ENCODE measurements around the gene BICRAL.

BICRAL gene

DNA sequence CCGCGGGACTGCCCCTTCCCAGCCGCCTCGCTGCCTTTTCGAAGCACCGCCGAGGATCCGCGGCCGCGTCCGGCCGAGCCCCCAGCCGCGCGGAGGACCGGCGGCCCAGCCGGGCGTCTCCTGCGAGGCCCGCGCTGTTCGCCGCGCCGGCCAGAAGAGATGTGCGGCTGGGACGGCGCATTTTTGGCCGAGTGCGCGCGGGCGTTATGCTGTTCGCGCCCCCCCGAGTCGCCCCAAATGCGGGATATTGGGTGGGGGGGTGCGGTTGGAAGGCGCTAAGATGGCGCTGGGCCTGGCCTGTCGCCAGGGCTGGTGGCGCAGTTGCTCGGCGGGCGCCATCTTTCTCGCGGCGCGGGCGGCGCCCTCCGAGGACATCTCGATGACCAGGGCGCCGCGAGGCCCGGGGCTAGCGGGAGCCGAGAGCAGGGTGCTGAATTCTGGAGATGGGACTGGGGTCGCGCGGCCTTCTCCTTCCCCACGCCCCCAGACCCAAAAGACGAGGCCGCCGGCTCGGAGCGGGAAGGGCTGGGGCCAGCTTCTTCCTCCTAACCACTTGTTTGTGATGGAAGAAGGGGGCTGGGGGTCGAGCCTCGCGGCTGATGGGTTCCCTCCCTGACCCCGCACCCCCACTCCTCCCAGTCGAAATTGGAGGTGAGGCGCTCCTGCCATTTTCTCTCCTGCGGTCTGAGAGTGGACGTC is 1.5 kb downstream of the BICRAL start:
- peaks cover 34% of the 10 kb centered on the region for H3K4me1 ChIP-seq (ENCODE audit: insufficient read depth, low read length)
- under 1% methylated on average over 70 of the region's 79 CpGs for WGBS
- H3K27me3 ChIP-seq (ENCODE audit: insufficient read depth, low read length), result no peaks in the 10 kb centered on the region
- H3K9ac ChIP-seq (ENCODE audit: low read depth, low read length), result peak overlapping the region; percentile 100
- H3K27ac ChIP-seq (ENCODE audit: low read depth, low read length), result peak overlapping the region; percentile 100
- H3K9me3 ChIP-seq (ENCODE audit: insufficient read depth, low read depth, low read length), result no peaks in the 10 kb centered on the region
- H3K36me3 ChIP-seq (ENCODE audit: insufficient read depth, low read length), result no peaks in the 10 kb centered on the region
- H3K4me3 ChIP-seq (ENCODE audit: low read length), result peak overlapping the region; percentile 80

DNA sequence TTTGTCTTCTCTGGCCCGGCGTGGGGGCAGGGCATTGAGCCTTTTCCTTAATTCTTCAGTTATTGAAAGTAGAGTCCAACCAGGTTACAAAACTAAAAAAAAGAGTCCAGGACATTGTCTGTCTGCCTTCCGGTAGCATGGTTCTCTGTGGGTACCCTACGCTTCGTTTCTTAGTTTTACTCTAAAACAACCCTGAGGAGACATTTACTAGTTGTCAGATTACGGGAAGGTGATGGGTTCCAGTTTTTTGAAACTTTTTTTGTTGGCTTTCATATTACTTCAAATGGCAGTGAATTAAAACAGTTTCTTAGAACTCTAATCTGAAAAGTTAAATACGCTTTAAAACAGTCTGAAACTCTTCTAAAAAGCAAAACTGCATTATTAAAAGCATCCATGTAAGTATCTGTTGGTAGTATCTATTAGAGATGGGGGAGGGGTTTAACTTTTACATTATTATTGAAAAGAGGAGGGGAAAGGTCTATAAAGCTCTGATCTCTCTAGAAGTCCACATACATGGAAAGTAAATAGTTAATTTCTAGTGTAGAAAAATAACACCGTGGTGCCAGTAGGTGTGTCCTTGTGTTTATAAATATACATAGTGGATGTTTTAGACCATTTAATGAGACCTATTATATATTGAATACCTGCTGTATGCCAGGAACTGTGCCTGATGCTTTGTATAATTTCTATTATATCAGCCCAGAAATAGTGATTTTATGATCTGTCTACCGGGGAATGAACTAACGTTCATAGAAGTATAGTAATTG is 2.2 kb downstream of the BICRAL start:
- Histone ChIP-seq H3K27ac (ENCODE audit: low read depth, low read length) (peak overlapping the region; percentile 100), H3K4me1 (ENCODE audit: insufficient read depth, low read length) (peaks cover 41% of the 10 kb centered on the region), H3K36me3 (ENCODE audit: insufficient read depth, low read length) (no peaks in the 10 kb centered on the region), H3K9ac (ENCODE audit: low read depth, low read length) (peak overlapping the region; percentile 100), H3K27me3 (ENCODE audit: insufficient read depth, low read length) (no peaks in the 10 kb centered on the region), H3K4me3 (ENCODE audit: low read length) (peak overlapping the region; percentile 80), H3K9me3 (ENCODE audit: insufficient read depth, low read depth, low read length) (no peaks in the 10 kb centered on the region)
- 25% methylated on average over 7 of the region's 10 CpGs for WGBS

- peak overlapping the region; percentile 80 for H3K4me3 ChIP-seq (ENCODE audit: low read length)
- peak overlapping the region; percentile 100 for H3K9ac ChIP-seq (ENCODE audit: low read depth, low read length)
- no peaks in the 10 kb centered on the region for H3K27me3 ChIP-seq (ENCODE audit: insufficient read depth, low read length)
- H3K9me3 ChIP-seq (ENCODE audit: insufficient read depth, low read depth, low read length), result no peaks in the 10 kb centered on the region
- WGBS, result 86% methylated on average over 10 of the region's 12 CpGs
- no peaks in the 10 kb centered on the region for H3K36me3 ChIP-seq (ENCODE audit: insufficient read depth, low read length)
- H3K4me1 ChIP-seq (ENCODE audit: insufficient read depth, low read length), result peaks cover 50% of the 10 kb centered on the region
- no peak overlapping the region for H3K27ac ChIP-seq (ENCODE audit: low read depth, low read length)
Observed at GRCh38 chr6:42784717-42785498, 3.1 kb downstream of the BICRAL start.

DNA sequence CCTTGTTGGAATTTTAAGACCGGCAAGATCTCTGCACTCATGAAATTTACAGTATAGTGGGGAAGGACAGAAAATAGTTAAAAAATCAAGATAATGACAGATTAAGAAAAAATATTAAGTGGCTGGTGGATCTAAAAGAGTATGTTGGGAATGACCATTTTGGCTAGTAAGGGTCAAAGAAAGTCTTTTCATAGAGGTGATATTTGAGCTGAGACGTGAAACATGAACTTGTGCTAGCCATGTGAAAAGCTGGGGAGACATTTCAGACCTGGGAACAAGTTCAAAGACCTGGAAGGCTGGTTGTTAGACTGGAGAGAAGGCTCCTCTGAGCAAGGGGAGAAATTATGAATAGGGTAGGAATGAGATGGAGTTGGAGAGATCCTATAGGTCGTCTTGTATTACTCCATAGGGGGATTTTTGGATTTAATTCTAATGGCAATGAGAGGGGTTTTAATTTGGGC is 4.7 kb downstream of the BICRAL start:
- no peak overlapping the region for H3K9ac ChIP-seq (ENCODE audit: low read depth, low read length)
- no peaks in the 10 kb centered on the region for H3K9me3 ChIP-seq (ENCODE audit: insufficient read depth, low read depth, low read length)
- 94% methylated on average over 3 of the region's 3 CpGs for WGBS
- no peaks in the 10 kb centered on the region for H3K27me3 ChIP-seq (ENCODE audit: insufficient read depth, low read length)
- H3K27ac ChIP-seq (ENCODE audit: low read depth, low read length), result no peak overlapping the region
- H3K36me3 ChIP-seq (ENCODE audit: insufficient read depth, low read length), result no peaks in the 10 kb centered on the region
- no peak overlapping the region for H3K4me3 ChIP-seq (ENCODE audit: low read length)
- peaks cover 49% of the 10 kb centered on the region for H3K4me1 ChIP-seq (ENCODE audit: insufficient read depth, low read length)

DNA sequence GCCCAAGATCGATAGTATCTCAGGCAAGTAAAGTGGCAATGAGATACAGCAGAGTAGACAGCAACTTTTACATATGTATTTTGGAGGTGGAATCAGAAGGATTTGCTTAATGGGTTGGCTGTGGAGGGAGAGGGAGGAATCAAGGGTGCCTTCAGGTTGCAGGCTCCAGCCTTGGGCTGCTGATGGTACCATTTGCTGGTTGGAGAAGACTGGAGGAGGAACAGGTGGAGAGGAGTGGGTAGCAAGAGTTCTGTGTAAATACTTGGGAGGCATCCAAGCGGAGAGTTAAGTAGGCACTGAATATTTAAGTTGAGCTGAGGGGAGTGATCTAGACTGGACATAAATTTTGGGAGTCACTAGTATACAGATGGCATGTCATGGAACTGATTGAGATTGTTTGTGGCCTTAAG is 5.2 kb downstream of the BICRAL start:
- no peaks in the 10 kb centered on the region for H3K27me3 ChIP-seq (ENCODE audit: insufficient read depth, low read length)
- no peak overlapping the region for H3K9ac ChIP-seq (ENCODE audit: low read depth, low read length)
- no peak overlapping the region for H3K4me3 ChIP-seq (ENCODE audit: low read length)
- H3K9me3 ChIP-seq (ENCODE audit: insufficient read depth, low read depth, low read length), result no peaks in the 10 kb centered on the region
- H3K27ac ChIP-seq (ENCODE audit: low read depth, low read length), result no peak overlapping the region
- WGBS, result 95% methylated on average over 2 of the region's 2 CpGs
- H3K36me3 ChIP-seq (ENCODE audit: insufficient read depth, low read length), result no peaks in the 10 kb centered on the region
- H3K4me1 ChIP-seq (ENCODE audit: insufficient read depth, low read length), result peaks cover 49% of the 10 kb centered on the region

DNA sequence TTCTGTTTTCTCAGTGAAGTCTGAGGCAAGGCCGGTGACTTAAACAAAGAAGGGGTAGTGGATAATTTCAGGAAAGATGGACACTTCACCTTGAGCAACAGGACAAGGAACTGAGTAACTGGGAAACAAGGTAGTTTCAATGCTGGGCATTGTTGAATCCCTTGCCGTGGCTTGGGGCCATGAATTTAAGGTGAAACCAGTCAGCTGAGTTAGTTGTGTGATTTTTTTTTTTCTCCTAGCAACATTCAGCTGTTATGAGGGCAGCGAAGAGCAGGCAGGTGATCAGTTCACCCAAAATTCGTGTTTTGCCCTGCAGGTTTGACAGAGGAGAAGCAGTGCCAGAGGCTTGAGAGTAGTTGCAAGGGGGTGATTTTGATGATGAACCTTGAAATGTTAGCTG is 6.8 kb downstream of the BICRAL start:
- Histone ChIP-seq H3K4me3 (ENCODE audit: low read length) (no peak overlapping the region), H3K27ac (ENCODE audit: low read depth, low read length) (peak overlapping the region; percentile 37; the same call in 1 of the 2 replicates), H3K4me1 (ENCODE audit: insufficient read depth, low read length) (peaks cover 49% of the 10 kb centered on the region), H3K36me3 (ENCODE audit: insufficient read depth, low read length) (no peaks in the 10 kb centered on the region), H3K9me3 (ENCODE audit: insufficient read depth, low read depth, low read length) (no peaks in the 10 kb centered on the region), H3K9ac (ENCODE audit: low read depth, low read length) (no peak overlapping the region; the same call in 1 of the 2 replicates), H3K27me3 (ENCODE audit: insufficient read depth, low read length) (no peaks in the 10 kb centered on the region)
- 88% methylated on average over 4 of the region's 4 CpGs for WGBS

GRCh38 chr6:42790549-42791181 is 8.8 kb downstream of the BICRAL start:
- H3K9ac ChIP-seq (ENCODE audit: low read depth, low read length), result no peak overlapping the region
- WGBS, result 64% methylated on average over 5 of the region's 5 CpGs
- no peaks in the 10 kb centered on the region for H3K36me3 ChIP-seq (ENCODE audit: insufficient read depth, low read length)
- H3K27me3 ChIP-seq (ENCODE audit: insufficient read depth, low read length), result no peaks in the 10 kb centered on the region
- H3K9me3 ChIP-seq (ENCODE audit: insufficient read depth, low read depth, low read length), result no peaks in the 10 kb centered on the region
- H3K4me3 ChIP-seq (ENCODE audit: low read length), result no peak overlapping the region
- peaks cover 37% of the 10 kb centered on the region for H3K4me1 ChIP-seq (ENCODE audit: insufficient read depth, low read length)
- H3K27ac ChIP-seq (ENCODE audit: low read depth, low read length), result no peak overlapping the region

DNA sequence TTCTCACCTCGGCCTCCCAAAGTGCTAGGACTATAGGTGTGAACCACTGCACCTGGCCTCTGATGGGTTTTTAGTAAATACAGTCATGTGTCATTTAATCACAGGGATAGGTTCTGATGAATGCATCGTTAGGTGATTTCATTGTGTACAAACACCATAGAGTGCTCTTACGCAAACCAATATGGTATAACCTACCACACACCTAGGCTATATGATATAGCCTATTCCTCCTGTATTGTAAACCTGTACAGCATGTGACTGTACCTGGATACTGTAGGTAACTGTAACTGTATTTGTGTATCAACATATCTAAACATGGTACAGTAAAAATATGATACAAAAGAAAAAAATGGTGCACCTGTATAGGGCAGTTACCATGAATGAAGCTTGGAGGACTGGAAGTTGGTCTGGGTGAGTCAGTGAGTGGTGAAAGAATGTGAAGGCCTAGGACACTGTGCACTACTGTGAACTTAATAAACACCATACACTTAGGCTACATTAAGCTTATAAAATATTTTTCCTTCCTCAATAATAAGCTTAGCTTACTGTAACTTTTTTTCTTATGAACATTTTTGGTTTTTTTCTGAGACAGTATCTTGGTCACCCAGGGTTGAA is 10.0 kb downstream of the BICRAL start:
- H3K9ac ChIP-seq (ENCODE audit: low read depth, low read length), result no peak overlapping the region
- no peaks in the 10 kb centered on the region for H3K36me3 ChIP-seq (ENCODE audit: insufficient read depth, low read length)
- H3K9me3 ChIP-seq (ENCODE audit: insufficient read depth, low read depth, low read length), result no peaks in the 10 kb centered on the region
- no peaks in the 10 kb centered on the region for H3K27me3 ChIP-seq (ENCODE audit: insufficient read depth, low read length)
- no peak overlapping the region for H3K27ac ChIP-seq (ENCODE audit: low read depth, low read length)
- WGBS, result 97% methylated on average over 3 of the region's 3 CpGs
- H3K4me3 ChIP-seq (ENCODE audit: low read length), result no peak overlapping the region
- H3K4me1 ChIP-seq (ENCODE audit: insufficient read depth, low read length), result peaks cover 27% of the 10 kb centered on the region

DNA sequence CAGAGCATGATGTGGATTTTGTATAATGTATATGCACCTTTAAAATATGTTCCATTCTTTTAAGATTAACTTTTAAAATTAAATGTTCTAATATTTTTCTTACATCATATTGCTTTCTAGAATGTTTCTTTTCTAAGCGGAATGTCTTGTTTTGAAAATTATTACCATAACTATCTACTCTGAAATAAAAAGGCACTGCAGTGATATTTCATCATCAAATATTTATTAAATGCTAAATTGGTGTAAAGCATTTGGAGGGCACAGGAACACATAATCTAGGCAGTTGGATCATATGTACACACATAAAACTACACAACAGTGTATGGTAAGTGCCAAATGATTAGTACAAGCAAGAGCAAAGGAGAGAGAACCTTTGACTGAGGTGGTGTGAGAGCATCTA is 13.8 kb downstream of the BICRAL start:
- no peak overlapping the region for H3K4me3 ChIP-seq (ENCODE audit: low read length)
- H3K9ac ChIP-seq (ENCODE audit: low read depth, low read length), result no peak overlapping the region
- WGBS, result no CpG with 5 or more reads among the region's 1 CpG
- no peaks in the 10 kb centered on the region for H3K27me3 ChIP-seq (ENCODE audit: insufficient read depth, low read length)
- H3K36me3 ChIP-seq (ENCODE audit: insufficient read depth, low read length), result no peaks in the 10 kb centered on the region
- H3K9me3 ChIP-seq (ENCODE audit: insufficient read depth, low read depth, low read length), result no peaks in the 10 kb centered on the region
- H3K27ac ChIP-seq (ENCODE audit: low read depth, low read length), result no peak overlapping the region
- H3K4me1 ChIP-seq (ENCODE audit: insufficient read depth, low read length), result peaks cover 1% of the 10 kb centered on the region

- Histone ChIP-seq H3K9ac (ENCODE audit: low read depth, low read length) (no peak overlapping the region), H3K27ac (ENCODE audit: low read depth, low read length) (no peak overlapping the region), H3K27me3 (ENCODE audit: insufficient read depth, low read length) (no peaks in the 10 kb centered on the region), H3K9me3 (ENCODE audit: insufficient read depth, low read depth, low read length) (no peaks in the 10 kb centered on the region), H3K36me3 (ENCODE audit: insufficient read depth, low read length) (no peaks in the 10 kb centered on the region), H3K4me3 (ENCODE audit: low read length) (no peak overlapping the region), H3K4me1 (ENCODE audit: insufficient read depth, low read length) (no peaks in the 10 kb centered on the region)
- 94% methylated on average over 4 of the region's 4 CpGs for WGBS
Observed at GRCh38 chr6:42796171-42796570, 14.3 kb downstream of the BICRAL start.

Data from HUES64 (cell line).